ES-I3 (cell line): ENCODE measurements around the gene NAXE.
"Not testable (repeated sequence)": the region's sequence is repeated elsewhere in the genome, so short reads cannot be mapped to it uniquely, and the experiment has no call there.

Experiments used
- H3K36me3 ChIP-seq: 2 replicates; pipeline ENCODE4 v1.6.1; 2013; ENCODE audit warnings: mild to moderate bottlenecking, low read length, control low read depth, moderate library complexity; ENCODE audit not compliant: insufficient read depth
- H3K4me1 ChIP-seq: 2 replicates; pipeline ENCODE4 v1.6.1; 2013; ENCODE audit warnings: mild to moderate bottlenecking, control low read depth, low read length; ENCODE audit not compliant: insufficient read depth
- H3K9ac ChIP-seq: 2 replicates; pipeline ENCODE4 v1.6.1; 2013; ENCODE audit warnings: low read depth, mild to moderate bottlenecking, low read length, moderate library complexity
- H3K9me3 ChIP-seq: 2 replicates; pipeline ENCODE4 v1.6.1; 2013; ENCODE audit warnings: mild to moderate bottlenecking, low read length, moderate library complexity; ENCODE audit not compliant: control insufficient read depth, insufficient read depth

The NAXE gene

GRCh38 chr1:156591432-156592157 is at the start of gene NAXE:
TSS of gene NAXE (plus strand) at chr1:156591776. CDS start at chr1:156591805, 29 bp downstream.
- H3K9me3 ChIP-seq = no peaks in the 10 kb centered on the region
- peaks cover 14% of the 10 kb centered on the region; the same call in 1 of the 2 replicates for H3K36me3 ChIP-seq
- peak within 1 kb of the TSS; percentile 72 for H3K9ac ChIP-seq
- no peaks in the 10 kb centered on the region for H3K4me1 ChIP-seq

- no peak overlapping the region for H3K9ac ChIP-seq
- H3K9me3 ChIP-seq = no peaks in the 10 kb centered on the region
- peaks cover 15% of the 10 kb centered on the region for H3K36me3 ChIP-seq
- no peaks in the 10 kb centered on the region for H3K4me1 ChIP-seq
Measured at GRCh38 chr1:156543066-156543465, 48.5 kb upstream of the NAXE start.

- Histone ChIP-seq H3K4me1 (no peaks in the 10 kb centered on the region), H3K9me3 (no peaks in the 10 kb centered on the region), H3K9ac (no peak overlapping the region), H3K36me3 (peaks cover 11% of the 10 kb centered on the region)
Measured at GRCh38 chr1:156544592-156545102, 46.9 kb upstream of the NAXE start.

- H3K9ac ChIP-seq = no peak overlapping the region
- H3K36me3 ChIP-seq = peaks cover 9% of the 10 kb centered on the region
- H3K9me3 ChIP-seq = no peaks in the 10 kb centered on the region
- no peaks in the 10 kb centered on the region for H3K4me1 ChIP-seq
Measured at GRCh38 chr1:156546267-156546666, 45.3 kb upstream of the NAXE start.

- Histone ChIP-seq H3K9me3 (no peaks in the 10 kb centered on the region), H3K9ac (no peak overlapping the region), H3K36me3 (peaks cover 4% of the 10 kb centered on the region), H3K4me1 (no peaks in the 10 kb centered on the region)
Measured at GRCh38 chr1:156547434-156547833, 44.1 kb upstream of the NAXE start.

GRCh38 chr1:156547982-156548381 is 43.6 kb upstream of the NAXE start:
- no peak overlapping the region for H3K9ac ChIP-seq
- H3K9me3 ChIP-seq = no peaks in the 10 kb centered on the region
- no peaks in the 10 kb centered on the region for H3K4me1 ChIP-seq
- peaks cover 4% of the 10 kb centered on the region for H3K36me3 ChIP-seq

GRCh38 chr1:156549390-156549789 is 42.2 kb upstream of the NAXE start:
- no peaks in the 10 kb centered on the region for H3K4me1 ChIP-seq
- no peaks in the 10 kb centered on the region for H3K9me3 ChIP-seq
- H3K36me3 ChIP-seq = peaks cover 5% of the 10 kb centered on the region
- no peak overlapping the region for H3K9ac ChIP-seq

- Histone ChIP-seq H3K9ac (no peak overlapping the region), H3K4me1 (no peaks in the 10 kb centered on the region), H3K36me3 (peaks cover 8% of the 10 kb centered on the region), H3K9me3 (no peaks in the 10 kb centered on the region)
Measured at GRCh38 chr1:156549831-156550230, 41.7 kb upstream of the NAXE start.

GRCh38 chr1:156550346-156550745 is 41.2 kb upstream of the NAXE start:
- Histone ChIP-seq H3K36me3 (peaks cover 4% of the 10 kb centered on the region), H3K4me1 (no peaks in the 10 kb centered on the region), H3K9ac (no peak overlapping the region), H3K9me3 (no peaks in the 10 kb centered on the region)

- H3K4me1 ChIP-seq = no peaks in the 10 kb centered on the region
- peaks cover 9% of the 10 kb centered on the region for H3K36me3 ChIP-seq
- H3K9ac ChIP-seq = no peak overlapping the region
- H3K9me3 ChIP-seq = no peaks in the 10 kb centered on the region
Measured at GRCh38 chr1:156551066-156551643, 40.4 kb upstream of the NAXE start.

GRCh38 chr1:156551869-156552268 is 39.7 kb upstream of the NAXE start:
- Histone ChIP-seq H3K4me1 (no peaks in the 10 kb centered on the region), H3K9ac (no peak overlapping the region), H3K36me3 (peaks cover 9% of the 10 kb centered on the region), H3K9me3 (no peaks in the 10 kb centered on the region)

- H3K9ac ChIP-seq = no peak overlapping the region
- no peaks in the 10 kb centered on the region for H3K4me1 ChIP-seq
- H3K36me3 ChIP-seq = peaks cover 9% of the 10 kb centered on the region
- no peaks in the 10 kb centered on the region for H3K9me3 ChIP-seq
Measured at GRCh38 chr1:156552518-156552917, 39.1 kb upstream of the NAXE start.

GRCh38 chr1:156552937-156553336 is 38.6 kb upstream of the NAXE start:
- not testable (repeated sequence) for H3K4me1 ChIP-seq, H3K9ac ChIP-seq, H3K9me3 ChIP-seq, H3K36me3 ChIP-seq

- H3K36me3 ChIP-seq = peaks cover 9% of the 10 kb centered on the region
- H3K9me3 ChIP-seq = no peaks in the 10 kb centered on the region
- H3K4me1 ChIP-seq = no peaks in the 10 kb centered on the region
- H3K9ac ChIP-seq = no peak overlapping the region
Measured at GRCh38 chr1:156553860-156554485, 37.6 kb upstream of the NAXE start.

- peaks cover 9% of the 10 kb centered on the region for H3K36me3 ChIP-seq
- no peak overlapping the region for H3K9ac ChIP-seq
- H3K9me3 ChIP-seq = no peaks in the 10 kb centered on the region
- no peaks in the 10 kb centered on the region for H3K4me1 ChIP-seq
Measured at GRCh38 chr1:156554971-156555370, 36.6 kb upstream of the NAXE start.
